PC-3 (cell line): Measurements from ENCODE around the gene MDH2. TPM values are rescaled to one million over a fixed set of nuclear protein-coding genes. Genes with fewer than 3 reads are reported as not detected.
"Not testable (repeated sequence)": the region's sequence is repeated elsewhere in the genome, so short reads cannot be mapped to it uniquely, and the experiment has no call there.

Experiments
- ATAC-seq: fragments of 200-7000 bp; cut with Tn5 transposase; 2 replicates; pipeline ENCODE4 v1.9.1; 2020; ENCODE audit warnings: mild to moderate bottlenecking, moderate library complexity
- BruUV-seq: library from RNA; stranded (reverse); fragments of 400-500 nt; replicated peaks from 2 replicates; lab custom pipeline; 2021; lab: Mats Ljungman, UMichigan
- CTCF ChIA-PET: fragments of 300-600 bp; sonication (Branson Sonifier 250); formaldehyde crosslinking; loops from one replicate; lab custom pipeline; 2022; ENCODE audit warnings: antibody characterized with exemption; lab: Charles Lee
- POLR2A ChIA-PET: fragments of 300-600 bp; sonication (Branson Sonifier 250); formaldehyde crosslinking; loops from one replicate; lab custom pipeline; 2022; ENCODE audit warnings: antibody characterized with exemption; ENCODE audit not compliant: unreplicated experiment; lab: Charles Lee
- DNase-seq: peaks from one replicate; pipeline ENCODE4 v3.0.0-alpha.2; 2015
- H2AFZ ChIP-seq: fragments of 300-600 bp; sonication (generic); 2 replicates; pipeline ENCODE4 v1.6.0; 2016; ENCODE audit warnings: antibody characterized with exemption, low read length
- H3F3A ChIP-seq: fragments of 300-600 bp; sonication (generic); one replicate; pipeline ENCODE4 v1.6.0; 2017; ENCODE audit warnings: antibody characterized with exemption, low read length, control low read depth, mild to moderate bottlenecking; ENCODE audit not compliant: unreplicated experiment
- H3K27ac ChIP-seq: fragments of 300-600 bp; sonication (generic); 2 replicates; pipeline ENCODE4 v1.5.1; 2016; ENCODE audit warnings: mild to moderate bottlenecking, low read length
- H3K27me3 ChIP-seq: fragments of 300-600 bp; sonication (generic); 2 replicates; pipeline ENCODE4 v1.6.1; 2016; ENCODE audit warnings: low read length, mixed read lengths
- H3K36me3 ChIP-seq: fragments of 300-600 bp; sonication (generic); 2 replicates; pipeline ENCODE4 v1.6.1; 2016; ENCODE audit warnings: low read depth, mixed run types, low read length, mixed read lengths
- H3K4me1 ChIP-seq: fragments of 300-600 bp; sonication (generic); 2 replicates; pipeline ENCODE4 v1.5.1; 2016; ENCODE audit warnings: low read length; ENCODE audit not compliant: insufficient read depth
- H3K4me2 ChIP-seq: fragments of 300-600 bp; sonication (generic); 2 replicates; pipeline ENCODE4 v1.6.0; 2016; ENCODE audit warnings: low read length
- H3K4me3 ChIP-seq: fragments of 300-600 bp; sonication (generic); 2 replicates; pipeline ENCODE4 v1.5.1; 2016; ENCODE audit warnings: mild to moderate bottlenecking, low read length, mixed read lengths
- H3K79me2 ChIP-seq: fragments of 300-600 bp; sonication (generic); 2 replicates; pipeline ENCODE4 v1.6.1; 2017; ENCODE audit warnings: low read length, mixed read lengths
- H3K9ac ChIP-seq: fragments of 300-600 bp; sonication (generic); 2 replicates; pipeline ENCODE4 v1.6.0; 2016; ENCODE audit warnings: mild to moderate bottlenecking, low read length
- H3K9me2 ChIP-seq: fragments of 300-600 bp; sonication (generic); replicated peaks from 2 replicates; pipeline ENCODE4 v1.6.1; 2016; ENCODE audit warnings: mixed run types, low read length, mixed read lengths
- H3K9me3 ChIP-seq: fragments of 300-600 bp; sonication (generic); 2 replicates; pipeline ENCODE4 v1.6.1; 2016; ENCODE audit warnings: low read length, mixed read lengths
- H4K20me1 ChIP-seq: fragments of 300-600 bp; sonication (generic); 2 replicates; pipeline ENCODE4 v1.6.1; 2016; ENCODE audit warnings: low read length, mixed read lengths
- CTCF ChIP-seq: fragments of 300-600 bp; sonication (generic); conservative IDR thresholded peaks from 2 replicates; pipeline ENCODE4 v1.5.1; 2017; ENCODE audit warnings: antibody characterized with exemption, low read depth, mild to moderate bottlenecking, low read length
- EZH2 ChIP-seq: fragments of 300-600 bp; sonication (generic); IDR thresholded peaks from one replicate; pipeline ENCODE4 v1.6.1; 2017; ENCODE audit warnings: antibody characterized with exemption, mild to moderate bottlenecking, low read length; ENCODE audit not compliant: unreplicated experiment
- EZH2phosphoT487 ChIP-seq: fragments of 300-600 bp; sonication (generic); IDR thresholded peaks from 2 replicates; pipeline ENCODE4 v1.6.1; 2018; ENCODE audit warnings: mild to moderate bottlenecking, antibody characterized with exemption, low read length, borderline replicate concordance
- intact Hi-C: fragments of 100-400 bp; cut with micrococcal nuclease; formaldehyde crosslinking; loops from 2 replicates; pipeline ENCODE4 v1.9.0; 2023
- total RNA-seq: library from RNA; depleted of rRNA; stranded (reverse); fragments of >200 nt; gene quantifications from 2 replicates; pipeline ENCODE4 v1.2.3, GENCODE V29; 2014

MDH2 gene
- total RNA-seq, 1 experiment from 2014 or later: 174 TPM

GRCh38 chr7:76051840-76052239, 3.9 kb downstream of the MDH2 start:
- Histone ChIP-seq H3K4me3 (no peak overlapping the region), H3F3A (peaks cover 5% of the 10 kb centered on the region), H3K9me2 (no peaks in the 10 kb centered on the region), H3K27ac (no peak overlapping the region), H3K36me3 (peaks cover 14% of the 10 kb centered on the region; the same call in 1 of the 2 replicates), H3K27me3 (no peaks in the 10 kb centered on the region), H3K79me2 (peaks cover 97% of the 10 kb centered on the region), H3K4me1 (peaks cover 40% of the 10 kb centered on the region), H3K9me3 (no peaks in the 10 kb centered on the region), H3K9ac (no peak overlapping the region), H2AFZ (no peak overlapping the region), H3K4me2 (no peak overlapping the region), H4K20me1 (peaks cover 30% of the 10 kb centered on the region)
- DNase-seq: peak; percentile 14
- ChIA-PET CTCF (no interaction called here), POLR2A (interaction anchor here (0.6 kb wide), 1 partner anchor 141 kb away, joined by 8 read pairs; no protein-coding TSS in a partner anchor)
- TF ChIP-seq EZH2phosphoT487: no peak
- no peak for TF ChIP-seq CTCF
- TF ChIP-seq EZH2: no peak
- no peak for ATAC-seq
- BruUV-seq: no TSS peak
- intact Hi-C loops: no loop called here

- H3K9ac ChIP-seq, H2AFZ ChIP-seq, H3K9me3 ChIP-seq, H3K4me2 ChIP-seq, H3F3A ChIP-seq, H3K9me2 ChIP-seq, BruUV-seq, ATAC-seq, CTCF ChIA-PET, intact Hi-C loops, DNase-seq, H3K4me3 ChIP-seq, H3K27me3 ChIP-seq, H3K27ac ChIP-seq: not testable (repeated sequence)
- POLR2A ChIA-PET: interaction anchor here (0.6 kb wide), 1 partner anchor 142 kb away, joined by 8 read pairs; no protein-coding TSS in a partner anchor
- Histone ChIP-seq H3K36me3 (peaks cover 21% of the 10 kb centered on the region), H3K79me2 (peaks cover 88% of the 10 kb centered on the region), H4K20me1 (peaks cover 30% of the 10 kb centered on the region), H3K4me1 (peaks cover 40% of the 10 kb centered on the region)
Observed at GRCh38 chr7:76052681-76053080, 4.8 kb downstream of the MDH2 start.

GRCh38 chr7:76053461-76053860, 5.6 kb downstream of the MDH2 start:
- no peak for ATAC-seq
- no peaks in the 10 kb centered on the region for H3K27me3 ChIP-seq
- BruUV-seq: no TSS peak
- peak overlapping the region; percentile 52; the same call in 1 of the 2 replicates for H3K4me2 ChIP-seq
- H3K4me1 ChIP-seq: peaks cover 40% of the 10 kb centered on the region
- H3K4me3 ChIP-seq: no peak overlapping the region
- no peak for DNase-seq
- no peak overlapping the region for H3K27ac ChIP-seq
- ChIA-PET POLR2A (no interaction called here), CTCF (no interaction called here)
- H3F3A ChIP-seq: peaks cover 5% of the 10 kb centered on the region
- H3K79me2 ChIP-seq: peaks cover 80% of the 10 kb centered on the region
- peaks cover 29% of the 10 kb centered on the region for H3K36me3 ChIP-seq
- H3K9me3 ChIP-seq: no peaks in the 10 kb centered on the region
- intact Hi-C loops: no loop called here
- H3K9me2 ChIP-seq: no peaks in the 10 kb centered on the region
- no peak overlapping the region for H2AFZ ChIP-seq
- no peak overlapping the region for H3K9ac ChIP-seq
- H4K20me1 ChIP-seq: peaks cover 30% of the 10 kb centered on the region
- TF ChIP-seq EZH2 (no peak), EZH2phosphoT487 (no peak), CTCF (no peak)
